Activated CD4-positive, alpha-beta T cell treated with anti-CD3 and anti-CD28 coated beads, Interleukin-2, amount 50 U/mL, for 16 hours (primary cell): Measurements from ENCODE around the gene EXOSC6.
"Not testable (repeated sequence)": the region's sequence is repeated elsewhere in the genome, so short reads cannot be mapped to it uniquely, and the experiment has no call there.

Experiments
- DNase-seq: peaks from one replicate; pipeline ENCODE4 v3.0.0-alpha.2; 2020

The EXOSC6 gene

DNA sequence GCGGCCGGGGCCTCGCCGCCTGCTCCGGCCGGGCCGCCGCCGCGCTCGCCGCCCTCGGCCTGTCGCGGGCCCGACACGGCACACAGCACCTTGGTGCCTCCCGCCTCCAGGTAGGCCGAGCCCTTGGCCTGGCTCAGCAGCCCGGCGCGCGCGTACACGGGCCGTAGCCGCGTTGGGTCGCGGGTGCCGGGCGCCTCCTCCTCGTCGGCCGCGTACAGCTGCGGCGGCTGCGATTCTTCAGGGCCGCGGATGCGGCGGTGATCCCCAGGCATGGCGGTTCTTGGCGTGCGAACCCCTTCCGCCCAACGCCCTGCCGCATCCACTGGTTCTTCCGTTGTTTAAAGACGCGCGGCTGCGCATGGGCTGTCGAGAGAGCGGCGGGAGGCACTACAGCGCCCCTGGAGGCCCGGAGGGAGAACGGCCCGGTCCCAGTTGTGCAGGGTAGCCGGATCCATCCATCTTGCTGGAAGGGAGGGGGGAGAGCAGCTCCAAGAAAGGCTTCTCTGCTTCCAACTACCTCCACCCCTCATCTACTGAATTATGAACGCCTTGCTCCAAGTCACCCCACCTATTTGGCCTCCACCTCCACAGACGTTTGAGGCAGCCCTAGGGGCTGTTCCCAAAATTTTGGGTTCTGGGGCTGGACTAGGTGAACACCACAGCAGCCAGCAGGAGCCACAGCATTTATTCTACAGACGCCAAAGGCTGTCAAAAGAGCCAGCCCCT, at the start of gene EXOSC6:
Gene EXOSC6 (minus strand): TSS at position 312 of the 726 bp plus-strand sequence. CDS start 40 bp downstream, at position 272.
- peak; percentile 97 for DNase-seq

DNA sequence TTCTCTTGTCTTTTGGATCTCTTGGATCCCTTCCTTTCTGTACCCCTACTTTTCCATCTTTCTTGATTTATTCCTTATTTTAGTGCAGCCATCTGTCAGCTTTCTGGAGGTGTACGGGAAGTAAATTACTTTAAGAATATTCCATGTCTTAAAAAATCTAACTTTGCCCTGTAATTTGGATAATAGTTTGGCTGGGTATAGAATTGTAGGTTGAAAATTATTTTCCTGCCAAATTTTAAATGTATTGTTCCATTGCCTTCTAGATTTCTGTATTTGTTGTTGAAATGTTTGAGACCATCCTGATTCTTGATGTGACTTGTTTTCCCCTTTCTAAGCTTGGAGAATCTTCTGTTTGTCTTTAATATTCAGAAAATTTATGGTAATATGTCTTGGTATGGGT, 49.4 kb upstream of the EXOSC6 start:
- DNase-seq, result no peak

DNA sequence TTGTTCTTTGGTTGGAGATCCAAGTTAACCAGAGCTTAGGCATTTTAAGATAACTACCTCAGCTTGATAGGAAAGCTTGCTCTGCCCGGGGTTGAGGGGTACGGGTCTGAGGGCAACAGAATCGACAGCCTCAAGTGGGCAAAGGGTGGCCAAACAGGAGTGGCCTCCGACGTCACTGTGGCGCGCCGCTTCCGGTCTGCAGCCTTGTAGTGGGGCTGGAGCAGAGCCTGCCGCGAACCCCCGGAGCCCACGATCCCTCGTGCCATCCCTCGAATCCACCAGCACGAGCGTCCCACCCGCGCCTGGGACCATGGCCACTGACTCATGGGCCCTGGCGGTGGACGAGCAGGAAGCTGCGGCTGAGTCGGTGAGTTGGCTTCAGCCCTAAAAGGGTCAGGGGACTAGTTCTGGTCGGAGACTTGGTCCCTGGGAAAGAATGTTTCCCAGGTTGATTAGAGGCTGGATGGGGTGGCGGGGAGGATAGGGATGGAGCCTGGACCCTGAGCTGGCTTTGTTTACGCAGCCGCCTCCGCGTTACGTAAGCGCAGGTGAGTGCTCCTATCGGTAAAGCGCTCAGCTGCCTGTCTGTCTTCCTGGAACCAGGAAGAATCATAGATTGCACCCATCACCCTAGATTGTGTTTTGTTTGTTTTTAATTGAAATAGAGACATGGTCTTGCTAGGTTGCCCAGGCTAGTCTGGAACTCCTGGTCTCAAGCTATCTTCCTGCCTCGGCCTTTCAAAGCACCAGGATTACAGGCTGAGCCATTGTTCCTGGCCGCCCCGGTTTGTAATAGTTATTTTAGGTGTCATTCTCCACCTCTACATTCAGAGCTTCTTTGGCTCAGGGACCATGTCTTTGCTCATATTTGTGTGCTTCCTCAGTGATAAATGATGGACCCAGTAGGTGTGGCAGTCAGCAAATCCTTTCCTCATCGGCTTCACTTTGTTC, 47.5 kb upstream of the EXOSC6 start, which contains the start of gene DDX19B:
Gene DDX19B (plus strand): TSS at position 199 of the 951 bp plus-strand sequence. CDS start 112 bp downstream, at position 311.
- peak; percentile 73 for DNase-seq

DNA sequence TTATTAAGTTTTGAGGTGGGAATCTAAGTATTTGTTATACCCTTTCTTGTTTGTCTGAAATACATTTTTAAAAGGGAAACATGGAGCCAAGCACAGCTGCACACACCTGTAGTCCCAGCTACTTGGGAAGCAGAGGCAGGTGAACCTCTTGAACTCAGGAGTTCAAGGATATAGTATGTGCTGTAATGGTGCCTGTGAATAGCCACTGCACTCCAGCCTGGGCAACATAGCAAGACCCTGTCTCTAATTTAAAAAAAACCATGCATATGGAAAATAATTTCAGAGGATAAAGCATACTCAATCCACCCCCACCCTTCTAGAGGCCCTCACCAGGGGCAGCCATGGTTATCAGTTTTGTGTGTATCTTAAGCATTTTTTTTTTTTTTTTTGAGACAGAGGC, 43.9 kb upstream of the EXOSC6 start:
- DNase-seq, result no peak

DNA sequence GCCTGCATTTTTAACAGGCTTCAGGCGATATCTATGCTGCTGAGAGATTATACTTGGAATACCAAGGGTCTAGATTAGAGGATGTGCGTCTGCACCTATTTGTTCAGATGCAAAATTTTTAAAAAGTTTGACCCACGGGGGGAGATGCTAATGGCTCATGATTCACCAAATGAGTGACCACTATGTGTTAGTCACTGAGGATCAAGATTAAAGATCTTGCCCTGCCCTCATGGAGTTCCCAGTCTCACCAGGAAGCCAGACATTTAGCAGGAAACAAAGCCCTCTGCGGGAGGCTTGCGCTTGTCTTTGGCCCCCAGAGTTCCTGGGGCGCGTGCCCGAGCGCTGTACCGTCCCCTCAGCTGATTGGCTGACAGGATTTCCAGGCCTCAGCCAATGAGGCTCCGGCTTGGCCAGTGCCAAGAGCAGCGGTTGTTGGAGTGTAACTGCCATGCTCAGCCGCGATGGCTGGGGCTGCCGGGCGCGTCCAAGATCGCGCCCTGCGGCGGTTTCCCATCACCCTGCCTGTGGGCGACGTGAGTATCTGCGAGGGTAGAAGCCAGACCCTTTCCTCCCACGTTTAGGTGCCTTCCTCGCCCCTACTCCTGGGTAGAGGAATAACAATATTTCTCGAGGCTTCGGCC, 42.8 kb upstream of the EXOSC6 start:
- no peak for DNase-seq

DNA sequence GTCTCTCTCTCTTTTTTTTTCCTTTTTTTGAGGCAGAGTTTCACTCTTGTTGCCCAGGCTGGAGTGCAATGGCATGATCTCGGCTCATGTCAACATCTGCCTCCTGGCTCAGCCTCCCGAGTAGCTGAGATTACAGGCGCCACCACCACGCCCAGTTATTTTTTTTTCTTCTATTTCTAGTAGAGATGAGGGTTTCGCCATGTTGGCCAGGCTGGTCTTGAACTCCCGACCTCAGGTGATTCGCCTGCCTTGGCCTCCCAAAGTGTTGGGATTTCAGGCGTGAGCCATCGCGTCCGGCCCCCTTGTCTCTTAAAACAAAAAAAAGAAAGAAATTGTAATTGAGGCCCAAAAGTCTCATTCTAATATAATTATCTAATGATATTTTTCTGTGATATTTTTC, 40.4 kb upstream of the EXOSC6 start:
- DNase-seq, result not testable (repeated sequence)

DNA sequence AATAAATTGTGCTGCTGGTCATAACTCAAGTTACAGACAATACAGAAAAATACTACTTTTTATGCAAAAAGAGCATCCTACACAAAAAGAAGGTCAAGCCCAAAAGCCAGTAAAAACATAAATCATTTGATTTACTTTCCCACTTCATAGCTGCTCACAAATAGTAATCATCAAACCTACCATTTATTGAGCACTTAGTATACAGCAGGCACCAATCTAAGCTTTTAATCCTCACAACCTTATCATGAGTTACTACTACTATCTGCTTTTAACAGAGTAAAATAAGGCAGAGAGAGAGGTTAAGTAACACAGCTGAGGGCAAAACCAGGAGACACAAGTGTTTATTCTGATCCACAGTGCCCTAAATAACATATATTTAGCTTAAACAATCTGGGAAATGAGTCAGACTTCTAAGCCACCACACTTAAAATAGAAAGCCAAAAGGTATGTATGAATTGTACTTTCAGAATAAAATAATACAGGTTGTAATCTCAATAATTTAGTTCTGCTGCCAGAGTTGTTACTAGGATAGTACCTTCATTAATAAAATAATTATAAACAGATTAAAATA, 39.3 kb upstream of the EXOSC6 start:
- peak; percentile 19 for DNase-seq

DNA sequence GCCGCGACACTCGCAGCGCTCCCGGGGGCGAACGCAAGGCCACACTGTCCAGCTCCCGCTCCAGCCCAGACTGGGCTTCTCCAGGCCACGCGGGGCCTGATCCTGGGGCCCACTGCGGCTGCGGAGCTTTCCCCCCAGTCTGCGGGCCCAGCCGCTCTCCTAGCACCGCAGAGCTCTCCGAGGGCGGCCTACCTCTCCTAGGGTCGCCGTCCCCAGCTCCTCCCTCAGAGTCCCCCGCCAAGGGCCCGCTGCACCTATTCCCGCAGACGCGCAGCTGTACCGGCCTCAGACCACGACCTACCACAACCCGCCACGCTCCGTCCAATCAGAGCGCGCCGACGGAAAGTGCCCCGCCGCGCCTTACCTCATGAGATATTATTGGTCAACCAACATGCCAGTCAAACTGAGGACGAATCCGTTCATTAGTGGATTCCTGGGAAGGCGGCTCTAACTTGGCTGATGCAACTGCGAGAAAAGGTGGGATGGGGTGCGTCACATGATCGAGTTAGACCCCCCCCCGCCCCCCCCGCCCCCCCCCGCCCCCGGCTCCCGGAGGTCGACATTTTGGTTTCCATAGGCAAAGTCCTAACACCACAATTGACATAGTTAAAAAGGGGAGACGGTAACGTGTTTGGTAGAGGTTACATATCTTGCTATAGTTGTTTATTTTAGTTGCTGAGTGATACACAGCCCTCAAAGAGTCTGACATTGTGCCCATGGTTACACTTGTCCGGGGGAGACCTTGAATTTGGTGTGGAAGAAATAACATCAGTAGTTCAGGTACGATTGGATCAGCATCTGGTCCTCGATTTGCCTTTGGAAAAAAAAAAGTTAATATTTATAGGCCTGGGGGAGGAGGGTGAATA, 37.7 kb upstream of the EXOSC6 start, which contains the start of gene AARS1:
Gene AARS1 (minus strand): TSS at position 278 of the 866 bp plus-strand sequence. CDS start 6,743 bp downstream, outside the sequence.
- DNase-seq, result peak; percentile 100

DNA sequence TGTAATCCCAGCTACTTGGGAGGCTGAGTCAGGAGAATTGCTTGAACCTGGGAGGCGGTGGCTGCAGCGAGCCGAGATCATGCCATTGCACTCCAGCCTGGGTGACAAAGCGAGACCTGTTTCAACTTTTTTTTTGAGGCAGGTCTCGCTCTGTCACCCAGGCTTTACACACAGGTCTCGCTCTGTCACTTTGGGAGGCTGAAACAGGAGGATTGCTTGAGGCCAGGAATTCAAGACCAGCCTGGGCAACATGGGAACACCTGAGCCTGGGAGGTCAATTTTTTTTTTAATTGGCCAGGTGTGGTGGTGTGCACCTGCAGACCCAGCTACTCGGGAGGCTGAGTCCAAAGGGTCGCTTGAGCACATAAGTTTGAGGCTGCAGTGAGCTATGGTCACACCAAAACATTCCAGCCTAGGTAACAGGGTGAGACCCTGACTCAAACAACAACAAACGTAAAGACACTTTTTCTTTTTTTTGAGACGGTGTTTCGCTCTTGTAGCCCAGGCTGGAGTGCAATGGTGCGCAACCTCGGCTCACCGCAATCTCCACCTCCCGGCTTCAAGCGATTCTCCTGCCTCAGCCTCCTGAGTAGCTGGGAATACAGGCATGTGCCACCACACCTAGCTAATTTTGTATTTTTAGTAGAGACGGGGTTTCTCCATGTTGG, 35.7 kb upstream of the EXOSC6 start:
- not testable (repeated sequence) for DNase-seq

DNA sequence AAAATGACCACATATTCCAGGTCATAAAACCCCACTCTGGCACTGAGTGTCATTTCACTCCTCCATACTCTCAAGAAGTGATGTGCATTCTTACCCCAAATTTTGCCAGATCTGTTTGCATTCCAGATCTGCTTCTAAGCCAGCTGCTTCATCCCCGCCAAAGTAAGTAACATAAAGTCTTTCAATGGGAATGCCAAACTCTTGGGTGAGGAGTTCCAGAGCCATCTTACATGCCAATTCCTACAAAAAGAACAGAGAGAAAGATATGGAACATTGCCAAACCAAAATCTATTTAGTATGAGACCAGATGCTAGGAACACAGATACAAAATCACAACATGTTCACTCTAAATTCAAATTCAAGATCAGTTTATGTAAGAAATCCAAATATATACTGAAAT, 24.7 kb upstream of the EXOSC6 start:
- DNase-seq, result no peak

DNA sequence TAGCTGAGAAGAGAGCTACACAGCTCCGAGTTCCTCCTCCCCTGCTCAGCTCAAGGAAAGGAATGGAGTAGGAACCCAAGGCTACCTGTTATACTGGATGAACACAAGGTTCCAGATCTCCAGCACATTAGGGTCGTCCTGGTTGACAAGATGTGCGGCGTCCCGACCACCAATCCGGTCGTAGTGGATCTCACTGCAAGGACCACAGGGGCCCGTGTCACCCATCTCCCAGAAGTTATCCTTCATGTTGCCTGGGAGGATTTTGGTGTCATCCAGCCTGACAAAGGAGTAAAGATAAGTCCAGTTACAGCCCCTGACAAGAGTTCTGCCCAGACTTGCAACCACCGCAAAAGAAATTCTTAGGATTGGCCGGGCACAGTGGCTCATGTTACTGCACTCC, 20.0 kb upstream of the EXOSC6 start:
- DNase-seq, result no peak

DNA sequence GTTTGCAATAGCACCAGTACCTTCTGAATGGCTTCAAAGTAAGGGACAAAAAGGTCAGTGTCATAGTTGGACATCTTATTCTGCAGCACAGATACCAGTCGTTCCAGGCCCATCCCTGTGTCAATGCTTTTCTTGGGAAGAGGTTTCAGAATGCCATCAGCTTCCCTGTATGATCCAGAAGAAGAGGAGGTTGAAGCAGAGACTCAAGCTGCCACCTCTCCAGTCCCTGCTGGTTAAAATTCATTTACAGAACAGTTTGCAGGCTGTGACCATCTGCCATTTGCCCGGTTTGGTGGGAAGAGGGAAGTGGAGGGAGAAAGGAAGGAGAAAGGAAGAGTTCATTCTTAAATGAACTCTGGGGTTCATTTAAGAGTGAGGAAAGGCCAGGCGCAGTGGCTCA, 18.4 kb upstream of the EXOSC6 start:
- no peak for DNase-seq

DNA sequence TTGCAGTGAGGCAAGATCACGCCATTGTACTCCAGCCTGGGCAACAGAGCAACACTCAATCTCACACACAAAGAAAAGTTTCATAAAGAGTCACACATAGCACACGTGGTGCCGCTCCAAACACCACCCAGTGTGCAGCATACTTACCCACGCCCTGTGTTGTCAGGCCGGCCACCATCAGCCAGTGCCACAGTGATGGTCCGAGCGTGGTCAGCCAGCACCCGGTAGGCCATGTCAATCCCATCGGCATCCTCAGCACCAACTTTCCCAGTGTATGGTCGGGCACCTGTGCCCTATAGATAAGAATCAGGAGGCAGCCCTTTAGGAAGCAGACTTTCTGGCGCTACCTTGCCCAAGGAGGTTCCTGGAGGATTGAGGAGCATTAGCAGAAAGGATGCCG, 17.7 kb upstream of the EXOSC6 start:
- no peak for DNase-seq

DNA sequence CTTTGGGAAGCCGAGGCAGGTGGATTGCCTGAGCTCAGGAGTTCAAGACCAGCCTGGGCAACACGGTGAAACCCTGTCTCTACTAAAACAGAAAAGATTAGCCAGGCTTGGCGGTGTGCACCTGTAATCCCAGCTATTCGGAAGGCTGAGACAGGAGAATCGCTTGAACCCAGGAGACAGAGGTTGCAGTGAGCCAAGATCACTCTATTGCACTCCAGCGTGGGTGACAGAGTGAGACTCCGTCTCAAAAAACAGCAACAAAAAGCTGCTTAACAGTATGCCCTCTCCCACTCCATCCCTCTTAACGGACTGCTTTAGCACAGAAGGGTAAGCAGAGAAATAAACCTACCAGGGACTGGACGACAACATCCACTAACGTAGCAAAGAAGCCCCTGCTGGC, 16.2 kb upstream of the EXOSC6 start:
- not testable (repeated sequence) for DNase-seq

DNA sequence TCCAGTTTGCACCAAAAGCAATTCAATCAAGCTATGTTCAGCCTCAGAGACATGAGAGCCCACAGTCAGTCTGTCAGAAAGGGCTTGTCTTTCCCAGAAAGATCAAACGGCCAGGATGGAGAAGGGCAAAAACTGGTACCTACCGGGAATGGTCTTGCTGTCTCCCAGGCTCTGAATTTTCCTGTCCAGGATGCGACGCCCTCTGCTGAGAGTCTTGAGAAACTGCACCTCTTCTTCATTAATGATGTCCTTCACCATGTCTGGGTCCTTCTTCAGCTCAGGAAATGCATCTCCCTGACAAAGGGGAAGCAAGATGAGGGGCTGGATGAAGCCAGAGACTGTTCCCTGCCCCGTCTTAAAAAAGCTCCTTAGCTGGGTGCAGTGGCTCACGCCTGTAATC, 15.8 kb upstream of the EXOSC6 start:
- DNase-seq, result no peak

DNA sequence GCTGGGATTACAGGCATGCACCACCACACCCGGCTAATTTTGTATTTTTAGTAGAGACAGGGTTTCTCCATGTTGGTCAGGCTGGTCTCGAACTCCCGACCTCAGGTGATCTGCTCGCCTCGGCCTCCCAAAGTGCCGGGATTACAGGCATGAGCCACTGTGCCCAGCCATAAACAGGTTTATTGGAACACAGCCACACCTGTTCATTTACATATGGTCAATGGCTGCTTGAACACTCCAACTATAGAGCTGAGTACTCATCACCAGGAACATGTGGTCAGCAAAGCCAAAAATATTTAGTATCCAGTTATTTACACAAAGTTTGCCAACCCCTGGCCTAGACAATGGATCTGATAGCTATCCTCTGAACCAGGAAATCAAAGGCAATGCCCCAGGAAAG, 8.2 kb upstream of the EXOSC6 start:
- DNase-seq, result not testable (repeated sequence)

DNA sequence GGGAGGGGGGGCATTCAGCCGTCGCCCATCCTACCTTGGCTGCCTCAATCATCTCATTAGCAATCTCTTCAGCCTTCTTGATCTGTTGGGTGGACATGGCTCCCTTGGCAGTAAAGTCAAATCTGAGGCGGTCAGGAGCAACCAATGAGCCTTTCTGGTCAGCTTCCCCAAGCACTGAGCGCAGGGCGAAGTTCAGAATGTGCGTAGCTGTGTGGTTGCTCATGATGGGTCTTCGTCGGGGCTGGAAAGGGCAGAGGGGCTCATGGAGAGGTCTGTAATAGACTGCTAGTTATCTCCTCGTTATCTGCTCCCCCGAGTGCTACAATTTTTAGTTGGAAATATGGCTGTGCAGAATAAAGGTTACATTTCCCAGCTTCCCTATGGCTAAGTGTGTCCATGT, 7.2 kb upstream of the EXOSC6 start:
- no peak for DNase-seq

DNA sequence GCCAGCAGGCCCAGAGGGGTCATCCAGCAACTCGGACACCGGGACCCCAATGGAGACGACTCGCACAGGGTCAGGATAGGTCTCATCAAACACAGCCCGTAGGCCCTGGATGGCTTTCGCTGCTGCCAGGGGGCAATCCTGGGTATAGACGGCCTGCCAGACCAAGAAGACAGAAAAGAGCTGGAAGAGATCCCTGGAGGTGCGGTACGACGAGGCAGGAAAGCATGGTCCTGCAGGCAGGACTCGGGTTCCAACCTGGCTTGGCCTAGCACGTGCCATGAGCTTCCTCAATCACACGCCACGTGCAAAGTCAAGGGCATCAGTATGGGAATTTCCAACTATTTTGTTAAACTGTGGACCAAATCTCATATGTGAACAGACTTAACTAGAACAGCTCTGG, 6.3 kb upstream of the EXOSC6 start:
- no peak for DNase-seq

DNA sequence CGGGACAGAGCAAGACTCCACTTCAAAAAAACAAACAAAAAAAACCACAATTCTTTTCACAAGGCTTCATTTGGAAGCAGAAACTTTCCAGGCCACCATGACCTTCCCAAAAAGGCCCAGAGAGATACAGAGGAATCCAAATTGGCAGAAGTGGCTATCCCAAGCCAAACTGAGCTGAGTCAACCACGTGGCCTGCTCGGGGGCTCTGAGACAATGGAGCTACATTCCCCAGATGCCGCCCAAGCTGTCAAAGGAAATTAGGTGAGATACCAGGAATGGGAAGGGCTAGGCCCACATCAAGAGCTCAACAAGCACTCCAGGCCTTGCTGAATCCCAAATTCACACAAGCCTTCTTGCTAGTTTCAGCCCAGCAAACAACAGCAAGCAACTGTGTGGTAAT, 5.7 kb upstream of the EXOSC6 start:
- DNase-seq, result no peak

DNA sequence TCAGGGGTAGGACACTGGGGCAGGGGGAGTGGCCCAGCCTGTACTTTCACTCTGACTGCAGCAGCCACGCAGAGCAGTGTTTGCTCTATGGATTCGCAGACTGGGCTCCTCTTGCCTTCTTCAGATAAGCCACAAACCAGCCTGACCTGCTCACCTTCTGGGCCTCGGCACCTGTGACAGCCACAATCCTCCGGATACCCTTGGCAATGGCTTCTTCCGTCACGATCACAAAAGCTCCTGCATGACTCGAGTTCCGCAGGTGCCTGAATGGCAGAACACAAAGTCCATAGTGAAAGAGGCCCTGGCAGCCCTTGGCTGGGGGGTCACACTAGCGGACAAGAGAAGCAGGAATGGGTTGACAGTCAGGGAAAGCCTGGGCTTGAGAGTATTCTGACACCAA, 3.8 kb upstream of the EXOSC6 start:
- DNase-seq, result no peak

DNA sequence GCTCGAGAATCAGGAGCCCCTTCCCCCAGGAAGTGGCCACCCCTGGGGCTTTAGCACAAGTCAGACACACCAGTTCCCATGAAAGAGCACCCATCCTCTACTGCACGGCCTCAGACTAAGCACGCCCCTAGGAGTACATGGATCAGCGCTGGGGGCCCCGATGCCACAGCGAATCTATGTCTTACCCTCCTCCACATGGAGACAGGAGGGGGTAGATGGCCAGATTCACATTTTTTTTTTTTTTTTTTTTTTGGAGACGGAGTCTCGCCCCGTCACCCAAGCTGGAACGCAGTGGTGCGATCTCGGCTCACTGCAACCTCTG, 3.2 kb upstream of the EXOSC6 start:
- no peak for DNase-seq
